ENCODE results near the gene KCNMA1. TPM values are rescaled to one million over a fixed set of nuclear protein-coding genes. Genes with fewer than 3 reads are reported as not detected.
A peak's percentile ranks its signal among the peaks of the same experiment; 100 is the strongest.

The KCNMA1 gene
- total RNA-seq, 8 experiments from 2014 or later: 4.3 to 81.4 (median 17.3) TPM

GRCh38 chr10:77653210-77653609, 15.6 kb upstream of the KCNMA1 start:
- in situ Hi-C loops (cut with MboI; ENCODE audit: low pct_unique_long_range_greater_than_20kb in 2 of 9, low sequenced_read_pairs in 9 of 9, unreplicated experiment in 9 of 9): no loop called here
- Histone ChIP-seq H3K27ac (no peak overlapping the region), H3K4me1 (replicated peaks in 1 of 2) (peaks cover 4 to 11% of the 10 kb centered on the region in 2 donors), H3K4me3 (no peak overlapping the region)
- ATAC-seq (replicated peaks in 6 of 8): no peak

DNA sequence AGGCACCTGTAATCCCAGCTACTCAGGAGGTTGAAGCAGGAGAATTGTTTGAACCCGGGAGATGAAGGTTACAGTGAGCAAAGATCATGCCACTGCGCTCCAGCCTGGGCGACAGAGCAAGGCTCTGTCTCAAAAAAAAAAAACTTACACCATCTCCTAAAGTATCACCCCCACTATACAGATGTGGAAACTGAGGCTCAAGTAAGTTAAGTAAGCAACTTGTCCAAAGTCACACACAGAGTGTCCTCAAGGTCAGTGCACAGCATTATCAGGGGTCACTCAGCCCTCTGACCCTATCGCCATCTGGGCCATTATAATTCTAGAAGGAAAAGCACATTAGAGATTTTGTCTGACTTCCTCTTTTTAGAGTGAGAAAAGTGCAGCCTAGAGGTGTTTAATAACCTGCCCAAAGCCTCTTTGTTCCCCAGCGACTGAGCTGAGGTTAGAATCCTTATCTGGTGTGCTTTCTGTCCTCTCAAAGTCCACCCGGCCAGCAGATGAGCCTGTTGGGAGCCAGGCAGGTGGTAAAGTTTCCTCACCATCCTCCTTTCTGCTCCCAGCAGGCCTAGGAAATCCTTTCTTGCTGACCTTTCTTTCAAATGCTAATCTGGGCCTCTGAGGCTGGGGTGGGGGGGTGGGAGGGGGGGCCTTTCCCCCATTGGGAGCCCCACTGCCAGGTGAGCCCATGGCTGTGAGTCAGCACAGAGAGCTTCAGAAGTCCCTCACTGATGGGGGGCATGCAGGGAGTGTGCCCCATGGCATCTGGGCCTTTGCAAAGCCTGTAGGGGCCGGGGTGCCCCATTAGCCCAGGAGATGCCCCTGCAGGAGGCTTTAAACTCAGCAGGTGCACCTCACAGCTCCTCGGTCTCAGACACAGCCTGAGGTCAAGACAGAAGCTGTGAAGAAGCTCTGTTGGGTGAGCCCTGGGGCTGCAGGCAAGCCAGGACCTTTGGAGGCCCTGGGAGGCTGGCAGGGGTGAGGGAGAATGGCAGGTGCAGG, 12.0 kb upstream of the KCNMA1 start:
- H3K27ac ChIP-seq: no peak overlapping the region
- ATAC-seq (replicated peaks in 6 of 8): no peak
- in situ Hi-C loops (cut with MboI; ENCODE audit: low pct_unique_long_range_greater_than_20kb in 2 of 9, low sequenced_read_pairs in 9 of 9, unreplicated experiment in 9 of 9): loop anchor here (5.0 to 25.0 kb wide), 6 partner anchors 237 to 487 kb away; no protein-coding TSS in a partner anchor
- WGBS, 10 experiments: 20 to 100% (median 78%) methylated on average over 1 to 4 of the region's 8 CpGs; no CpG with 5 or more reads in 2 of the 10 experiments
- peaks cover 20 to 25% of the 10 kb centered on the region in 2 donors for H3K4me1 ChIP-seq (replicated peaks in 1 of 2)
- no peak overlapping the region for H3K4me3 ChIP-seq

- no peak for ATAC-seq (replicated peaks in 6 of 8)
- WGBS, 10 experiments: 83 to 100% (median 92%) methylated on average over 1 of the region's 1 CpG; no CpG with 5 or more reads in 6 of the 10 experiments
- in situ Hi-C loops (cut with MboI; ENCODE audit: low pct_unique_long_range_greater_than_20kb in 2 of 9, low sequenced_read_pairs in 9 of 9, unreplicated experiment in 9 of 9): loop anchor here (5.0 to 25.0 kb wide), 6 partner anchors 236 to 486 kb away; no protein-coding TSS in a partner anchor
Observed at GRCh38 chr10:77648472-77648871, 10.9 kb upstream of the KCNMA1 start.

GRCh38 chr10:77647543-77648293, 10.1 kb upstream of the KCNMA1 start:
- Histone ChIP-seq H3K4me1 (replicated peaks in 1 of 2) (peaks cover 20 to 25% of the 10 kb centered on the region in 2 donors), H3K4me3 (no peak overlapping the region), H3K27ac (no peak overlapping the region)
- ATAC-seq (replicated peaks in 6 of 8): peak in 5 of 8 experiments; percentile 60 to 93 (median 87)
- 57 to 100% (median 91%) methylated on average over 1 to 4 of the region's 4 CpGs; no CpG with 5 or more reads in 3 of the 10 experiments for WGBS, 10 experiments
- in situ Hi-C loops (cut with MboI; ENCODE audit: low pct_unique_long_range_greater_than_20kb in 2 of 9, low sequenced_read_pairs in 9 of 9, unreplicated experiment in 9 of 9): loop anchor here (5.0 to 25.0 kb wide), 6 partner anchors 235 to 485 kb away; no protein-coding TSS in a partner anchor

More at GRCh38 chr10:77648472-77648871, 10.9 kb upstream of the KCNMA1 start:
- Histone ChIP-seq H3K27ac (no peak overlapping the region), H3K4me1 (replicated peaks in 1 of 2) (peaks cover 20 to 25% of the 10 kb centered on the region in 2 donors), H3K4me3 (no peak overlapping the region)

GRCh38 chr10:77644557-77645243, 7.1 kb upstream of the KCNMA1 start:
- Histone ChIP-seq H3K4me1 (replicated peaks in 1 of 2) (peaks cover 21 to 22% of the 10 kb centered on the region in 2 donors), H3K4me3 (no peak overlapping the region), H3K27ac (no peak overlapping the region)
- 73 to 100% (median 100%) methylated on average over 1 to 4 of the region's 4 CpGs for WGBS, 10 experiments
- in situ Hi-C loops (cut with MboI; ENCODE audit: low pct_unique_long_range_greater_than_20kb in 2 of 9, low sequenced_read_pairs in 9 of 9, unreplicated experiment in 9 of 9): loop anchor here (5.0 to 25.0 kb wide), 7 partner anchors 232 to 482 kb away; no protein-coding TSS in a partner anchor
- ATAC-seq (replicated peaks in 6 of 8): no peak

DNA sequence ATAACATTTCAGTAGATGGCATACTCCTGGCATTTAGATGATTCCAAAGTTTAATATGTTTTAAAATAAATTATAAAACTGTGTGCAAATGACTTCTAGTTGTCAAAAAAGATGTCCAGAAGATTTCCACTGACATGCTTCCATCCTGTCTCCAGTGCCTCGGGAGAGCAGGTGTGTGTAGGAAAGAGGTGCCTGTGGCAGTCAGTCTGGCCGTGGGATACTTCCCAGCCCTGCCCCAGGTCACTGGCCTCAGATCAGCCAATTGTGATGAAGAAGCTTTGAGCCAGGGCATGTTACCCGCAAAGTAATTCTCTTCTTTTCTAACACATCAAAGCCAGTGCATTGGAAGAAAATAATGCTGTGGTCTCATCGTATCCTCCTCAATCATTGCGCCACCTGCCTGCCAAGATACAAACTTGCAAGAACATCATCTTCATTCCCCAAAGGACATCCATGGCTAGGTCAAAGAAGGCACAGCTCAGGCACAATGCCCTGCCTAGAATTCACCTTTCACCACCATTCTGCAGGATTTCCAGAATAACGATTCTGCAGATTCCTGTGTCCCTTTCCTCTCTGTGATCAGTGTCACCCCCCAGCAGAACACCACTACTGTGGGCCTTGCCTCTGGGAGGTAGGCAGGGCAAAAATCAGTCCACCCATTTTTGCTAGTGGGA, 6.3 kb upstream of the KCNMA1 start:
- peaks cover 17 to 24% of the 10 kb centered on the region in 2 donors for H3K4me1 ChIP-seq (replicated peaks in 1 of 2)
- peak in 3 of 8 experiments; percentile 78 to 81 (median 79) for ATAC-seq (replicated peaks in 6 of 8)
- 31 to 77% (median 44%) methylated on average over 2 to 6 of the region's 6 CpGs; no CpG with 5 or more reads in 2 of the 10 experiments for WGBS, 10 experiments
- H3K4me3 ChIP-seq: no peak overlapping the region
- no peak overlapping the region for H3K27ac ChIP-seq
- in situ Hi-C loops (cut with MboI; ENCODE audit: low pct_unique_long_range_greater_than_20kb in 2 of 9, low sequenced_read_pairs in 9 of 9, unreplicated experiment in 9 of 9): loop anchor here in 8 of 9 experiments (5.0 to 25.0 kb wide), 7 partner anchors 232 to 482 kb away; no protein-coding TSS in a partner anchor

DNA sequence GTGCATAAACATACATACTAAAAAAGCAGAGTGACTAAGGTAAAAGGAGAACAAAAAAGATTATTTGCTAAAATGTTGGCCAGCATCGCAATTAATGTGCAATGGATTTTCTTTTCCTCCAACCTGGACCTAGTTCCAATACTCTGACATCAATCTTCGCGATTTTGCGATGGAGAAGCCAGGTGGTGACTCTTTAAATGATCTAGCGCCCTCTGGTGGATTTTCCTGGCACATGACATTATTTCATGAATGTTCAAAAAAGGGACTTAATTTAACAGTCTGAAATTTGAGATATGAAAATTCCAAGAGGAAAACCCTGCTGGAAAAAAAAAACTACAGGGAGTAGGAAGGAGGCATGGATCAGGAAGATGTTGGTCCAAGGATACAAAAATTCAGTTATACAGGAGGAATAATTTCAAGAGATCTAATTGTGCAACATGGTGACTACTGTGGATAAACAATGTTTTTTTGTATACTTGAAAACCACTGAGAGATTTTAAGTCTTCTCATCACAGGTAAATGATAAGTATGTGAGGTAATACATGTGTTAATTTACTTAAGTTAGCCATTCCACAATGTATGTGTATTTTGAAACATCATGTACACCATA, 4.3 kb upstream of the KCNMA1 start:
- in situ Hi-C loops (cut with MboI; ENCODE audit: low pct_unique_long_range_greater_than_20kb in 2 of 9, low sequenced_read_pairs in 9 of 9, unreplicated experiment in 9 of 9): loop anchor here in 8 of 9 experiments (5.0 to 25.0 kb wide), 7 partner anchors 230 to 480 kb away; no protein-coding TSS in a partner anchor
- no peak overlapping the region for H3K4me3 ChIP-seq
- WGBS, 10 experiments: 0 to 4% (median 0%) methylated on average over 1 to 5 of the region's 5 CpGs; no CpG with 5 or more reads in 1 of the 10 experiments
- peak in 2 of 8 experiments; percentile 9 to 11 for ATAC-seq (replicated peaks in 6 of 8)
- peaks cover 6 to 10% of the 10 kb centered on the region in 2 donors for H3K4me1 ChIP-seq (replicated peaks in 1 of 2)
- H3K27ac ChIP-seq: no peak overlapping the region

GRCh38 chr10:77641344-77641743, 3.7 kb upstream of the KCNMA1 start:
- Histone ChIP-seq H3K4me3 (no peak overlapping the region), H3K4me1 (replicated peaks in 1 of 2) (peaks cover 7 to 8% of the 10 kb centered on the region in 2 donors), H3K27ac (no peak overlapping the region)
- no peak for ATAC-seq (replicated peaks in 6 of 8)
- WGBS, 10 experiments: 0 to 38% (median 11%) methylated on average over 1 of the region's 1 CpG; no CpG with 5 or more reads in 3 of the 10 experiments
- in situ Hi-C loops (cut with MboI; ENCODE audit: low pct_unique_long_range_greater_than_20kb in 2 of 9, low sequenced_read_pairs in 9 of 9, unreplicated experiment in 9 of 9): loop anchor here in 8 of 9 experiments (5.0 to 25.0 kb wide), 7 partner anchors 229 to 479 kb away; no protein-coding TSS in a partner anchor

GRCh38 chr10:77640167-77640566, 2.6 kb upstream of the KCNMA1 start:
- in situ Hi-C loops (cut with MboI; ENCODE audit: low pct_unique_long_range_greater_than_20kb in 2 of 9, low sequenced_read_pairs in 9 of 9, unreplicated experiment in 9 of 9): loop anchor here in 8 of 9 experiments (5.0 to 25.0 kb wide), 7 partner anchors 228 to 478 kb away; no protein-coding TSS in a partner anchor
- Histone ChIP-seq H3K27ac (no peak overlapping the region), H3K4me3 (no peak overlapping the region), H3K4me1 (replicated peaks in 1 of 2) (peaks cover 16 to 19% of the 10 kb centered on the region in 2 donors)
- no peak for ATAC-seq (replicated peaks in 6 of 8)
- WGBS, 10 experiments: 50 to 100% (median 84%) methylated on average over 1 to 2 of the region's 3 CpGs; no CpG with 5 or more reads in 6 of the 10 experiments

DNA sequence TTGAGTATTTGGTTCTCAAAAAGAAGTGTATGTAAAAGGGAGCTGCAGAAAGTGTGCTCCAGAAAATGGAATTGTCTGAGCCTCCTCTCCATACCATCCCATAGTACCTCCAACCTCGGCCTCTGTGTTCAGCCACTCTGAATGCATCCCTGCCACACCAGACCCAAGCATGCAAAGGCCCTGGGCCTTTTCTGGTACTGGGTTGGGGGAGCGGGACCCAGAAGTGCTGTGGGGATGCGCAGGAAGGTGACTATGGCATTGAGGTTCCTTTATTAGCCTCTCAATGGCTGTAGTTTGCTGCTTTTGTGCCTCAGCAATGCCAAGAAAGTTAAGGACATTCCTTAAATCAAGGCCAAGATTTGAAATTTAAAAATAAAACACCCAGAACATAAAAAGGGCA, 2.1 kb upstream of the KCNMA1 start:
- ATAC-seq (replicated peaks in 6 of 8): no peak
- in situ Hi-C loops (cut with MboI; ENCODE audit: low pct_unique_long_range_greater_than_20kb in 2 of 9, low sequenced_read_pairs in 9 of 9, unreplicated experiment in 9 of 9): loop anchor here in 8 of 9 experiments (5.0 to 25.0 kb wide), 7 partner anchors 227 to 477 kb away; no protein-coding TSS in a partner anchor
- H3K4me3 ChIP-seq: no peak overlapping the region
- H3K4me1 ChIP-seq (replicated peaks in 1 of 2): peaks cover 20 to 21% of the 10 kb centered on the region in 2 donors
- H3K27ac ChIP-seq: no peak overlapping the region
- 0 to 100% (median 62%) methylated on average over 1 to 3 of the region's 3 CpGs; no CpG with 5 or more reads in 4 of the 10 experiments for WGBS, 10 experiments
